Epithelial cell of esophagus (primary cell): ENCODE data around the gene IVL.

ENCODE experiments used
- DNase-seq: peaks from one replicate; pipeline ENCODE4 v3.0.0; 2010; ENCODE audit warnings: low read depth
- H3K4me3 ChIP-seq: 2 replicates; pipeline ENCODE4 v1.5.1; 2011; ENCODE audit warnings: mild to moderate bottlenecking, low read length, control low read depth
- TF ChIP-seq, protein P1 (sequence below): IDR thresholded peaks from 2 replicates; pipeline ENCODE4 v1.5.1; 2011; ENCODE audit warnings: low read depth, mild to moderate bottlenecking, low read length, control low read depth, inconsistent platforms; ENCODE audit not compliant: insufficient read depth; ENCODE audit errors: missing control alignments

IVL gene

DNA sequence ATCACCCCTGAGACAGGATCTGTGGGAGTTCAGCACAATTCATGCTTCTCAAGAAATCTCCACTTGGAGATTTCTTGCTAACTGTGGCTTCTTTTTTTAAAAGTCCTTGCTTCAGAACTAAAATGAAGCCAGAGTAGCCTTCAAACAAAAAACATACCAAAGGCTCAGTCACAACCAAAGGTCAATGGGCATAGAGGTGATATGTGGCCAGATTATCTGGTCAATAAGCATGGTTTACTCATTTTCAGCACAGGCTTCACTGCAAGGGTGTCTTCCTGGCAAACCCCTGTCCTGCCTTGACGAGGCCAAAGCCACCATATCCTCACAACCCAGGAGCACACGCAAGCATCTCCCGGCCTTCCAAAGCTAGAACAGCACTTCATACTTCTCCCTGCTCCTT is 50.9 kb downstream of the IVL start:
- TF ChIP-seq, protein P1, sequence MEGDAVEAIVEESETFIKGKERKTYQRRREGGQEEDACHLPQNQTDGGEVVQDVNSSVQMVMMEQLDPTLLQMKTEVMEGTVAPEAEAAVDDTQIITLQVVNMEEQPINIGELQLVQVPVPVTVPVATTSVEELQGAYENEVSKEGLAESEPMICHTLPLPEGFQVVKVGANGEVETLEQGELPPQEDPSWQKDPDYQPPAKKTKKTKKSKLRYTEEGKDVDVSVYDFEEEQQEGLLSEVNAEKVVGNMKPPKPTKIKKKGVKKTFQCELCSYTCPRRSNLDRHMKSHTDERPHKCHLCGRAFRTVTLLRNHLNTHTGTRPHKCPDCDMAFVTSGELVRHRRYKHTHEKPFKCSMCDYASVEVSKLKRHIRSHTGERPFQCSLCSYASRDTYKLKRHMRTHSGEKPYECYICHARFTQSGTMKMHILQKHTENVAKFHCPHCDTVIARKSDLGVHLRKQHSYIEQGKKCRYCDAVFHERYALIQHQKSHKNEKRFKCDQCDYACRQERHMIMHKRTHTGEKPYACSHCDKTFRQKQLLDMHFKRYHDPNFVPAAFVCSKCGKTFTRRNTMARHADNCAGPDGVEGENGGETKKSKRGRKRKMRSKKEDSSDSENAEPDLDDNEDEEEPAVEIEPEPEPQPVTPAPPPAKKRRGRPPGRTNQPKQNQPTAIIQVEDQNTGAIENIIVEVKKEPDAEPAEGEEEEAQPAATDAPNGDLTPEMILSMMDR = no peak
- no peak for DNase-seq
- no peak overlapping the region for H3K4me3 ChIP-seq

DNA sequence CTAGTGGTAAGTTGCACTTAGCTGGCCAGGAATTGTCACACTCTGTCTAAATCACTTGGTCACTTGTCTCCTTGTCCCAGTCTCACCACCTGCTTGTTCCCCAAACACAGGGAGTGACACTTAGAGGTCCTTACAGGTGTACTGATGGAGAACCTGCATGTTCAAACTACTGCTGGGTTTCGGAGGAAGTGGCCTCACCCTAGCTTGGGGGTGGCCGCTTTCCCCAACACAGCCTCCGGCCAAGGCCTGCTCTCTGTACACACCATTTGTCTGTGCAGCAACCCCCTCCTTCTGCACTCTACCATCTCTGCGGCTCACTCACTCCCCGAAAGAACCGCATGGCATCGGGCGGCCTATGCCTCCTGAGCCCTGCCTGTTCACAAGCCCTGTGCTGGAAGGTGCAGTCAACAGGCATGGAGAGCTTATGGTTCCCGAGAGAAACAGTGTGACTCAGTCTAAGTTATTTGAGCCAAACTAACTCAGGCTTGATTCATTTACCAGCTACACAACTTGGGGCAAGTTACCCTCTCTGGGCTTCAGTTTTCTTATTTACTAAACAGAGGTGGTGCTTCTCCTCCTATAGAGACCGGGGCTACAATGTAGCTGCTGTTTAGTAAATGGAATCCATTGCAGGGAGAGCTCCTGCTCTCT is 51.6 kb downstream of the IVL start:
- TF ChIP-seq, protein P1 = no peak
- no peak overlapping the region for H3K4me3 ChIP-seq
- peak; percentile 67 for DNase-seq

DNA sequence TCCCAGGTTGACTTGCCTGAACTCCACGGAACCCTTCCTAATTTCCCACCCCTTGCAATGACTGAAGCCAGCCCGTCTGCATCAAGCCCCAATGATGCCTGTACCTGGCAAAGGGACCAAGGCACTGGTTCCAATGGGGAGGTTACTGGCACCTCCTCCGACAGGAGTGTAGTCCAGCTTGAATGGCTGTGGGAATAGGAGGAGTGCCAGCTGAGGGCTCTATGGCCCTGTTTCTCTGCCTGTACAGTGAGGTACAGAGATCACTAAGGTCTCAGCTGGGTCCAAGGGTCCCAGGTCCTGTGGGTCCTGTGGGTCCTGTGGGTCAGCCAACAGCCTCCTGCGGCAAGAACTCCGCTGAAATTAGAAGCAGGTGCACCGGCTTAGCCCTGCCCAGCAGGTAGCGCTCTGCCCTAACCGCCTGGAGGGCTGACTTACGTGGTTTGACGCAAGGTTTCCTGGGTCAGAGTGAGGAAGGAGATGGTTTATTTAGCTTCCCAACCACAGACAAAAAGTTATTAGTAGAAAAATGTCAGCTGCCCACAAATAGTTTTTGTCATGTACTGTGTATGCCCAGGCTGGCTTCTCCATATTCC is 52.2 kb downstream of the IVL start:
- DNase-seq = no peak
- TF ChIP-seq, protein P1 = peak; percentile 18

More for the DNA sequence above, 52.2 kb downstream of the IVL start:
- no peak overlapping the region for H3K4me3 ChIP-seq
